Heart right ventricle (tissue), 16 donors: ENCODE measurements around the gene FAM83G. TPM values are rescaled to one million over a fixed set of nuclear protein-coding genes. Genes with fewer than 3 reads are reported as not detected.
"Not testable (repeated sequence)": the region's sequence is repeated elsewhere in the genome, so short reads cannot be mapped to it uniquely, and the experiment has no call there.

ENCODE experiments used
- ATAC-seq, 8 donors: fragments of 200-7000 bp; cut with Tn5 transposase; one replicate each; pipeline ENCODE4 v1.9.1; 2020; ENCODE audit warnings: mild to moderate bottlenecking in 8 of 8, moderate library complexity in 8 of 8, moderate number of reproducible peaks in 1 of 8
- DNase-seq, 2 donors: peaks; one replicate each; pipeline ENCODE4 v3.0.0-alpha.2; 2020
- H3K27ac ChIP-seq, 10 donors: fragments of 200-600 bp; sonication (generic) in 2 of 10; one replicate each; pipeline versions ENCODE4 v1.5.0 to v1.8.0; 2020 to 2022; ENCODE audit warnings: mild to moderate bottlenecking in 3 of 10
- H3K27me3 ChIP-seq, 7 donors: fragments of 200-600 bp; one replicate each; pipeline ENCODE4 v1.8.0; 2021 to 2022; ENCODE audit warnings: mild to moderate bottlenecking in 2 of 7
- H3K36me3 ChIP-seq, 9 donors: fragments of 200-600 bp; sonication (generic) in 1 of 9; one replicate each; pipeline versions ENCODE4 v1.5.0 to v1.8.0; 2020 to 2022; ENCODE audit warnings: mild to moderate bottlenecking in 2 of 9
- H3K4me1 ChIP-seq, 9 donors: fragments of 200-600 bp; sonication (generic) in 1 of 9; one replicate each; pipeline versions ENCODE4 v1.5.0 to v1.8.0; 2020 to 2022; ENCODE audit warnings: mild to moderate bottlenecking in 4 of 9
- H3K4me3 ChIP-seq, 10 donors: fragments of 200-600 bp; sonication (generic) in 2 of 10; one replicate each; pipeline versions ENCODE4 v1.5.0 to v1.8.0; 2020 to 2022; ENCODE audit warnings: mild to moderate bottlenecking in 7 of 10, moderate library complexity in 2 of 10
- H3K9me3 ChIP-seq, 11 donors: fragments of 200-600 bp in 10 of 11; sonication (generic) in 2 of 11; one replicate each; pipeline versions ENCODE4 v1.5.0 to v1.8.0; 2013 to 2022; ENCODE audit warnings: mild to moderate bottlenecking in 2 of 11, control low read depth in 1 of 11, moderate library complexity in 1 of 11
- WGBS, 2 donors: extraction: QIAGEN DNeasy Blood & Tissue Kit; methylation state at CpG; one replicate each; pipeline ENCODE4 v1.1.7; 2013; ENCODE audit warnings: inconsistent platforms in 1 of 2; 5-methylcytosine and 5-hydroxymethylcytosine counted together
- intact Hi-C, 10 donors: fragments of 100-400 bp; cut with DNase I; formaldehyde crosslinking; loops; one replicate each; pipeline versions ENCODE4 v1.11.1 to v1.14.2; 2022
- polyA plus RNA-seq, 2 donors: library from polyadenylated mRNA; stranded (reverse); fragments of 200-250 nt; gene quantifications; one replicate each; pipeline ENCODE4 v1.2.3, GENCODE V29; 2013
- total RNA-seq, 10 donors: library from RNA; stranded (reverse); fragmentation: NEBNext Ultra II Directional in 3 of 10; extraction: Animal tissue kit (Norgen Biotek cat#: 25700) in 3 of 10; gene quantifications; one replicate each; pipeline versions ENCODE4 v1.2.1 to v1.2.4, GENCODE V29; 2021 to 2023
- TF ChIP-seq, protein P1 (sequence below), 9 donors: fragments of 200-600 bp; sonication (generic) in 2 of 9; IDR thresholded peaks; one replicate each; pipeline versions ENCODE4 v1.5.0 to v1.8.0; 2021 to 2022; ENCODE audit warnings: antibody characterized with exemption in 9 of 9, mild to moderate bottlenecking in 5 of 9, moderate library complexity in 1 of 9
- donor health status: Arrhythmogenic right ventricular cardiomyopathy.
- donor health status: ischemic (EF 13 %, LVEDD 7.1; RV severe dilation, severe dysfunction).
- donor health status: healthy with polysubstance abuse.
- donor health status: DM: no; HTN: yes; CAD: no.
- donor health status: DM: no; HTN: no; CAD: no.
- donor health status: ischemic (EF 25% LVEDD 6.9; RV normal size, moderate dysfunction).
- donor health status: ischemic (EF 25% LVEDD 5.7; RV mildly dilated, moderate dysfunction).
- donor health status: healthy.
- donor health status: DM: yes; HTN: yes; CAD: no.
- donor health status: Ischemic cardiomyopathy.
- donor health status: ischemic (EF 35%, LVEDD 5.7; RV mildly dilated, moderate dysfunction).
- donor health status: nonischemic (EF 11% LVEDD 7.7; RV severe dilation, severe dysfunction).
- donor health status: DM: yes; HTN: yes; CAD: no.
- donor health status: PGD.
- donor health status: ischemic (EF 29% LVEDD 5.4; RV normal size, mild dysfunction).
- donor health status: nonischemic (EF 23%, LVEDD 6.1; RV moderate dilation, normal function).

The FAM83G gene
- total and polyA plus RNA-seq, 12 donors: 0.96 to 5.5 (median 1.7) TPM

DNA sequence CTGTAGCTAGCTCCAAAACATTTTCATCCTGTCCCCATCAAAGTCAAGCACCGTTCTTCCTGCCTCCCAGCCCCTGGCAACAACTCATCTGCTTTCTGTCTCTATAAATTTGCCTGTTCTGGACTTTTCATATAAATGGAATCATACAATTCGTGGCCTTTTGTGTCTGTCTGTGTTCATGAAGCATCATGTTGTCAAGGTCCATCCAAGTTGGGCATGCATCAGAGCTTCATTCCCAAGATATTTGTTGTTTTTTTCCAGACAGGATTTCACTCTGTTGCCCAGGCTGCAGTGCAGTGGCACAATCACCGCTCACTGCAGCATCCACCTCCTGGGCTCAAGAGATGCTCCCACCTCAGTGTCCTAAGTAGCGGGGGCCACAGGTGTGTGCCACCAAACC is 46.7 kb downstream of the FAM83G start:
- Histone ChIP-seq H3K4me1 (peaks cover 0 to 6% (median 0%) of the 10 kb centered on the region in 9 donors), H3K27me3 (no peaks in the 10 kb centered on the region), H3K27ac (no peak overlapping the region), H3K9me3 (no peaks in the 10 kb centered on the region), H3K36me3 (no peaks in the 10 kb centered on the region), H3K4me3 (no peak overlapping the region)
- whole genome bisulfite sequencing, 2 donors: 88 to 90% methylated on average over 4 of the region's 4 CpGs
- intact Hi-C loops: no loop called here
- DNase-seq: no peak
- no peak for ATAC-seq
- TF ChIP-seq, protein P1, sequence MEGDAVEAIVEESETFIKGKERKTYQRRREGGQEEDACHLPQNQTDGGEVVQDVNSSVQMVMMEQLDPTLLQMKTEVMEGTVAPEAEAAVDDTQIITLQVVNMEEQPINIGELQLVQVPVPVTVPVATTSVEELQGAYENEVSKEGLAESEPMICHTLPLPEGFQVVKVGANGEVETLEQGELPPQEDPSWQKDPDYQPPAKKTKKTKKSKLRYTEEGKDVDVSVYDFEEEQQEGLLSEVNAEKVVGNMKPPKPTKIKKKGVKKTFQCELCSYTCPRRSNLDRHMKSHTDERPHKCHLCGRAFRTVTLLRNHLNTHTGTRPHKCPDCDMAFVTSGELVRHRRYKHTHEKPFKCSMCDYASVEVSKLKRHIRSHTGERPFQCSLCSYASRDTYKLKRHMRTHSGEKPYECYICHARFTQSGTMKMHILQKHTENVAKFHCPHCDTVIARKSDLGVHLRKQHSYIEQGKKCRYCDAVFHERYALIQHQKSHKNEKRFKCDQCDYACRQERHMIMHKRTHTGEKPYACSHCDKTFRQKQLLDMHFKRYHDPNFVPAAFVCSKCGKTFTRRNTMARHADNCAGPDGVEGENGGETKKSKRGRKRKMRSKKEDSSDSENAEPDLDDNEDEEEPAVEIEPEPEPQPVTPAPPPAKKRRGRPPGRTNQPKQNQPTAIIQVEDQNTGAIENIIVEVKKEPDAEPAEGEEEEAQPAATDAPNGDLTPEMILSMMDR (IDR thresholded peaks at IDR 0.05): no peak

DNA sequence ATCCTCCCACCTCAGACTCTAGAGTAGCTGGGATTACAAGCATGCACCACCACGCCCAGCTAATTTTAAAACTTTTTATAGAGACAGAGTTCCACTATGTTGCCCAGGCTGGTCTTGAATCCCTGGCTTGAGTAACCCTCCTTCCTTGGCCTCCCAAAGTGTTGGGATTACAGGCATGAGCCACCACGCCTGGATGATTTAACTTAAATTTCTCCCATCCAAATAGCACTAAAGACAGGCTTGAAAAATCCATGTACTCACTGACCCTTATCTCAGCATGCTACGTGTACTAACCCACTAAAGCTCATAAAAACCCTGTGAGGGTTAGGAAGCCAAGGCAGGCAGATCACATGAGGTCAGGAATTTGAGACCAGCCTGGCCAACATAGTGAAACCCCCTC is 48.0 kb downstream of the FAM83G start:
- no peaks in the 10 kb centered on the region for H3K36me3 ChIP-seq
- ATAC-seq (no peak), DNase-seq (no peak)
- H3K27ac ChIP-seq: no peak overlapping the region
- TF ChIP-seq, protein P1 (IDR thresholded peaks at IDR 0.05): no peak
- WGBS, 2 donors: 90 to 93% methylated on average over 3 of the region's 3 CpGs
- no peaks in the 10 kb centered on the region for H3K9me3 ChIP-seq
- H3K4me3 ChIP-seq: no peak overlapping the region
- H3K27me3 ChIP-seq: no peaks in the 10 kb centered on the region
- peaks cover 0 to 6% (median 0%) of the 10 kb centered on the region in 9 donors for H3K4me1 ChIP-seq
- intact Hi-C loops: no loop called here

DNA sequence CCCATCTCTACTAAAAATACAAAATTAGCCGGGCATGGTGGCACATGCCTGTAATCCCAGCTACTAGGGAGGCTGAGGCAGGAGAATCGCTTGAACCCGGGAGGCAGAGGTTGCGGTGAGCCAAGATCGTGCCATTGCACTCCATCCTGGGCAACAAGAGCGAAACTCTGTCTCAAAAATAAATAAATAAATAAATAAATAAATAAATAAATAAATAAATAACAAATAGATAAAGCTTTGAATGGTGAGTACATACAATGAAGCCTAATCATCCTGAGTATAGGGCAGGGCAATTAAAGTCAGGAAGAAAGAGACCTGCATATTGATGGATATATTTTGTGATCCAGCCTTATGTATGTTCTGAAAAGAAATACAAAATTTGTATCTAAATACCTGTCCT is 48.5 kb downstream of the FAM83G start:
- H3K27me3 ChIP-seq, H3K9me3 ChIP-seq, H3K27ac ChIP-seq, ATAC-seq, H3K4me3 ChIP-seq, DNase-seq, intact Hi-C loops, H3K36me3 ChIP-seq, H3K4me1 ChIP-seq: not testable (repeated sequence)
- 94 to 96% methylated on average over 6 of the region's 6 CpGs for WGBS, 2 donors

DNA sequence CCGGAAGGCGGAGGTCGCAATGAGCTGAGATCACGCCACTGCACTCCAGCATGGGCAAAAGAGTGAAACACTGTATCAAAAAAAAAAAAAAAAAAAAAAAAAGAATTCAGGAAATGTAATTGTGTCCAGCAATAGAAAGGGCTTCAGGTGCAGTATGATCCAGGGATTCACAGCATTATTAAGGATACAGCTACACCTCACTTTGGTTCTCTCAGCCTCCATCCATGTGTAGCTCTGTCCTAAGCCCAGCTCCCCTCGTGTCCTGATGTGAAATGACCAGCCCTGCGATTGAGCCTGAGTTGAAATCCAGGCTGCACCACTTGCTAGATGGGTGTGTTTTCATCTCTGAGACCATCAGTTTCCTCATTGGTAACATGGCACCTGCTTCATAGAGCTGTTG is 49.6 kb downstream of the FAM83G start:
- Histone ChIP-seq H3K27ac (no peak overlapping the region), H3K4me3 (no peak overlapping the region), H3K4me1 (peaks cover 0 to 13% (median 5%) of the 10 kb centered on the region in 9 donors), H3K36me3 (no peaks in the 10 kb centered on the region), H3K9me3 (no peaks in the 10 kb centered on the region), H3K27me3 (no peaks in the 10 kb centered on the region)
- no peak for DNase-seq
- ATAC-seq: no peak
- TF ChIP-seq, protein P1 (IDR thresholded peaks at IDR 0.05): no peak
- intact Hi-C loops: no loop called here
- 97% methylated on average over 6 of the region's 6 CpGs for WGBS, 2 donors

- intact Hi-C loops: no loop called here
- Histone ChIP-seq H3K36me3 (no peaks in the 10 kb centered on the region), H3K27me3 (no peaks in the 10 kb centered on the region), H3K9me3 (no peaks in the 10 kb centered on the region), H3K4me3 (no peak overlapping the region), H3K4me1 (peaks cover 0 to 20% (median 5%) of the 10 kb centered on the region in 9 donors), H3K27ac (no peak overlapping the region)
- WGBS, 2 donors: 91% methylated on average over 3 of the region's 3 CpGs
- DNase-seq (no peak), ATAC-seq (no peak)
- TF ChIP-seq, protein P1 (IDR thresholded peaks at IDR 0.05): no peak
Observed at GRCh38 chr17:18954321-18954720, 50.2 kb downstream of the FAM83G start.
